HEK293T (cell line): ENCODE data around the gene PKNOX2.

Source experiments
- FOXM1 ChIP-seq: fragments of 450-650 bp; IDR thresholded peaks from 2 replicates; pipeline ENCODE4 v1.6.1; 2017; ENCODE audit warnings: mild to moderate bottlenecking, borderline replicate concordance
- NFRKB ChIP-seq: fragments of 450-650 bp; IDR thresholded peaks from 2 replicates; pipeline ENCODE4 v1.6.1; 2016; ENCODE audit warnings: mild to moderate bottlenecking, moderate library complexity
- ZNF384 ChIP-seq: fragments of 450-650 bp; IDR thresholded peaks from 2 replicates; pipeline ENCODE4 v1.6.1; 2016

DNA sequence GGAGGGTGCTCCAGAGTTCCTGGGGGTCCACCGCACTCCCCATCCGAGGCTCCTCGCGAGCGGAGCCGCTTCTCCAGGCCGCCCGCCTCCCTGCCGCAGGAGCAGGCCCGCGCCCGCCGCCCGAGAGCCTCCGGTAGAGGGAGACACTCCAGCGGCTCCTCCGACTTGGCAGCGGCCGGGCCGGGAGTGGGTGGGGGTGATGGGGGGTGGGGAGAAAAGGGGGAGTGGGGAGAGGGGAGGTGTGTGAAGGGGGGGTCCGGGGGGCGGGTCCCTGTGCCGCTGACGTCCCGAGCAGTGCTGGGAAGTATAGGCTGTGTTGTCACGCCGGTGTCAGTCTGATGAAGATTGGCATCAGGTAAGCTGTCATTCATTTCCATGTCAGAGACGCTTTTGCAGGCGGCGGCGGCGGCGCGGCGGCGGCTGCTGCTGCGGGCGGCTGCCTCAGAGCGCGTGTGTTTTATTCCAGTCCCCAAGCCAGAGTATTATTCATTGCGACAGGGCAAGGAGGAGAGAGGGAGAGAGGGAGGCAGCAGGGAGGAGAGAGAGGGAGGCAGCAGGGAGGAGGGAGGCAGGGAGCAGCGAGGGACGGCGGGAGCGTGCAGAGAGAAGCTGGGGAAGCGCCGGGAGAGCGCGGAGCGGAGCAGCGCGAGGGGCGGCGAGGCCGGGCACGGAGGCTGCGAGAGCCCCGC, at the start of gene PKNOX2:
- no peak for TF ChIP-seq FOXM1
- TF ChIP-seq NFRKB: no peak
- no peak for TF ChIP-seq ZNF384
